Body of pancreas (tissue), 4 donors: Measurements from ENCODE around the gene SMARCA2. TPM values are rescaled to one million over a fixed set of nuclear protein-coding genes. Genes with fewer than 3 reads are reported as not detected.
A peak's percentile ranks its signal among the peaks of the same experiment; 100 is the strongest.

Source experiments
- ATAC-seq: fragments of 150-250 bp; one replicate; pipeline ENCODE4 v1.9.1; 2016
- DNase-seq, 4 donors: peaks; one replicate each; pipeline ENCODE4 v3.0.0-alpha.2; 2019
- H3K27ac ChIP-seq, 4 donors: fragments of 200-600 bp; sonication (generic); 1 replicate in 3 of 4; 2 replicates in 1 of 4; pipeline versions ENCODE4 v1.5.1 to v1.6.1; 2016 to 2019; ENCODE audit warnings: mild to moderate bottlenecking in 1 of 4, mixed read lengths in 1 of 4, moderate library complexity in 1 of 4
- H3K27me3 ChIP-seq, 2 donors: fragments of 200-600 bp; sonication (generic); one replicate each; pipeline ENCODE4 v1.6.0; 2016; ENCODE audit warnings: mild to moderate bottlenecking in 1 of 2
- H3K36me3 ChIP-seq, 2 donors: fragments of 200-600 bp; sonication (generic); replicated peaks in 1 of 2; 2 replicates each; pipeline ENCODE4 v1.5.1; 2016; ENCODE audit warnings: low read depth in 2 of 2; ENCODE audit not compliant: insufficient read depth in 1 of 2
- H3K4me1 ChIP-seq: fragments of 200-600 bp; sonication (generic); one replicate; pipeline ENCODE4 v1.6.0; 2016
- H3K4me3 ChIP-seq, 2 donors: fragments of 200-600 bp; sonication (generic); 1 replicate in 1 of 2; 2 replicates in 1 of 2; pipeline ENCODE4 v1.5.1; 2016 to 2019
- H3K9me3 ChIP-seq, 3 donors: fragments of 200-600 bp; sonication (generic); 1 replicate in 2 of 3; 2 replicates in 1 of 3; pipeline ENCODE4 v1.5.1; 2016
- POLR2A ChIP-seq, 3 donors: fragments of 450-650 bp; IDR thresholded peaks; one replicate each; pipeline ENCODE4 v1.6.1; 2016; ENCODE audit warnings: antibody characterized with exemption in 3 of 3, mild to moderate bottlenecking in 2 of 3
- WGBS, 2 donors: methylation state at CpG; one replicate each; pipeline ENCODE4 v1.1.5; 2017; 5-methylcytosine and 5-hydroxymethylcytosine counted together
- intact Hi-C: fragments of 100-400 bp; cut with DNase I; formaldehyde crosslinking; loops from one replicate; pipeline ENCODE4 v1.15.1; 2023
- total RNA-seq, 2 donors: library from RNA; depleted of rRNA; stranded (reverse); fragments of >200 nt; gene quantifications; one replicate each; pipeline ENCODE4 v1.1.0, GENCODE V29; 2016
- TF ChIP-seq, protein P1 (sequence below), 7 experiments: fragments of 450-650 bp in 4 of 7; fragments of 200-600 bp in 3 of 7; sonication (generic) in 3 of 7; IDR thresholded peaks; one replicate each; pipeline ENCODE4 v1.5.1; 2016 to 2019; ENCODE audit warnings: antibody characterized with exemption in 7 of 7

SMARCA2 gene
- total RNA-seq, 2 donors from 2014 or later, result 83.8 to 117 TPM

GRCh38 chr9:2012347-2012746, 2.8 kb upstream of the SMARCA2 start:
- WGBS, 2 donors, result 86% methylated on average over 4 of the region's 4 CpGs
- H3K4me1 ChIP-seq, result peaks cover 6% of the 10 kb centered on the region
- no peaks in the 10 kb centered on the region for H3K9me3 ChIP-seq
- TF ChIP-seq, protein P1, sequence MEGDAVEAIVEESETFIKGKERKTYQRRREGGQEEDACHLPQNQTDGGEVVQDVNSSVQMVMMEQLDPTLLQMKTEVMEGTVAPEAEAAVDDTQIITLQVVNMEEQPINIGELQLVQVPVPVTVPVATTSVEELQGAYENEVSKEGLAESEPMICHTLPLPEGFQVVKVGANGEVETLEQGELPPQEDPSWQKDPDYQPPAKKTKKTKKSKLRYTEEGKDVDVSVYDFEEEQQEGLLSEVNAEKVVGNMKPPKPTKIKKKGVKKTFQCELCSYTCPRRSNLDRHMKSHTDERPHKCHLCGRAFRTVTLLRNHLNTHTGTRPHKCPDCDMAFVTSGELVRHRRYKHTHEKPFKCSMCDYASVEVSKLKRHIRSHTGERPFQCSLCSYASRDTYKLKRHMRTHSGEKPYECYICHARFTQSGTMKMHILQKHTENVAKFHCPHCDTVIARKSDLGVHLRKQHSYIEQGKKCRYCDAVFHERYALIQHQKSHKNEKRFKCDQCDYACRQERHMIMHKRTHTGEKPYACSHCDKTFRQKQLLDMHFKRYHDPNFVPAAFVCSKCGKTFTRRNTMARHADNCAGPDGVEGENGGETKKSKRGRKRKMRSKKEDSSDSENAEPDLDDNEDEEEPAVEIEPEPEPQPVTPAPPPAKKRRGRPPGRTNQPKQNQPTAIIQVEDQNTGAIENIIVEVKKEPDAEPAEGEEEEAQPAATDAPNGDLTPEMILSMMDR (IDR thresholded peaks at IDR 0.05), result no peak
- TF ChIP-seq POLR2A (IDR thresholded peaks at IDR 0.05), result no peak
- DNase-seq (no peak), ATAC-seq (no peak)
- no peaks in the 10 kb centered on the region for H3K36me3 ChIP-seq
- H3K27ac ChIP-seq, result no peak overlapping the region
- H3K4me3 ChIP-seq, result no peak overlapping the region
- intact Hi-C loops, result no loop called here
- H3K27me3 ChIP-seq, result no peaks in the 10 kb centered on the region

DNA sequence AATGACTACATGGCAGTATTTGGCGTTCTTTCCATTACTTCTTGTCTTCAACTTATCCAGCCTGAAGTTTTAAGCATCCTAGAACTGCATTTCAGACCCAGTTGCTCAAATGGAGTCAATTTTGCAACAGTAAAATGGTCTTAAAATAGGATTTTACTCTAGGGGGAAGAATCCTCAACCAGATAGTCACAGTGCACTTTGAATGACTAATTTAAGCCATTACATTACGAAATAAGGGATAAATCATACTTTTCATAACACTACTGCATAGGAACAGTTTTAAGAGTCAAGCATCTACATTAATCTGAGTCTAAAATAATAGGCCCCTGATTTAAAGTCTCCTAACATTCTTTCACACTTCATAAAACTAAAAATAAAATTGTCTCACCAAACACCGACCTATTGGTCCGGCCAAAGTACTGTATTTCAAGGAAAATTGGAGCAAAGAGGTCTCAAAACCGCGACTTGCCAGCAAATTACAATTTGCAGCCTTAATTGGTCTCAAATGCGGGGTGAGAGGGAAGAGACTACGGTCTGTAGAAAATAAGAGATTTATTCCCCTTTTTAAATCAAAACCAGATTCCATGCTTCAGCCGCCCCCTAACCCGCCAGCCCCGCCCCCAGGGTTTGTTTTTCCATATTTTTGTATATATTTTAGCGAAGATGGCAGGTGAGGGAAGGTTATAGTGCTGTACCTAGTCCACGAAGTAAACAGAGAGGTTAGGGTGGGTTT, 1.2 kb upstream of the SMARCA2 start:
- no peaks in the 10 kb centered on the region for H3K36me3 ChIP-seq
- ATAC-seq, result no peak
- no peak for DNase-seq
- intact Hi-C loops, result no loop called here
- H3K9me3 ChIP-seq, result no peaks in the 10 kb centered on the region
- 14 to 18% methylated on average over 13 of the region's 13 CpGs for WGBS, 2 donors
- peak overlapping the region; percentile 38 to 79 for H3K4me3 ChIP-seq
- TF ChIP-seq, protein P1 (IDR thresholded peaks at IDR 0.05), result no peak
- TF ChIP-seq POLR2A (IDR thresholded peaks at IDR 0.05), result no peak
- H3K4me1 ChIP-seq, result peaks cover 14% of the 10 kb centered on the region
- H3K27me3 ChIP-seq, result no peaks in the 10 kb centered on the region
- peak overlapping the region; percentile 82 to 99 (median 98) for H3K27ac ChIP-seq

DNA sequence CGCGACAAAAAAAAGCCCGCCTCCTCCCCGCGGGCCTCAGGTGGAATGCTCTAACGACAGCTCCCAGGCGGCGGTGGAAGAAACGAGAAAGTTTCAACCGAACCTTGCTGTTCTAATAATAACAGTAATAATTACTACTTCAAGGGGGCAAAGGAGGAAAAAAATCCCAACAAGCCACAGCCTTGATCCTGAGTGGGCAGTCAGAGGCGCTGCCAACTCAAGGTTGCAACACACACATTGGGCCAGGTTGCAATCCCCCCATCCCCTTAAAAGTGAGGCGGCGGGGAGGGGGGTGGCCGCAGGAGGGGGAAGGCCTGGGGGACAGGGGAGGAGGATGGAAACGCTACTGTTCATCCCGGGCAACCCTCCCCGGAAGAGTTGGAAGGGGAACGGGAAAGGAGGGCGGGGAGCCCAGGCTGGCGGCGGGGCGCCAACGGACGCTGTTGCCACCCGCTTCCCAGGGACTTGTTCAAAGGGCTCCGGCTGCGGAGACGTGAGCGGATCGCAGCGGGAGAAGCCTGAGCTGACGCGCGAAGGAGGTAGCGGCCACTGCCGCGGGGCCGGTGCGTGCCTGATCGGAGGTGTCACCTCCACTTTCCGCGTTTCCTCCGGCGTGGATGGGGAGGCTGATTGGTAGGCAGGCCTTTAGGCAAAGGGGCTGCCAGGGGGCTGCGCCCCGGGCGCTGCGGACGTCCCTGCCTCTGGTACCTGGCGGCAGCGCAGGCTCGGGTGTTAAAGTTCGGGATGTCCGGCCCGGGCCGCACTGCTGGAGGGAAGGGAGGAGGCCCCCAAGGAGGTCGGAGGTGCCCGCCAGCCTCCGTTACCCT, 647 bp downstream of the SMARCA2 start:
- no peaks in the 10 kb centered on the region for H3K9me3 ChIP-seq
- DNase-seq (peak; percentile 58 to 75 (median 64)), ATAC-seq (peak; percentile 13)
- WGBS, 2 donors, result 0% methylated on average over 29 to 59 of the region's 59 CpGs
- intact Hi-C loops, result no loop called here
- TF ChIP-seq POLR2A (IDR thresholded peaks at IDR 0.05), result no peak
- TF ChIP-seq, protein P1 (IDR thresholded peaks at IDR 0.05), result no peak
- no peaks in the 10 kb centered on the region for H3K36me3 ChIP-seq
- H3K4me1 ChIP-seq, result peaks cover 33% of the 10 kb centered on the region
- H3K4me3 ChIP-seq, result peak overlapping the region; percentile 29 to 81
- peak overlapping the region; percentile 88 to 99 (median 98) for H3K27ac ChIP-seq
- H3K27me3 ChIP-seq, result no peaks in the 10 kb centered on the region

DNA sequence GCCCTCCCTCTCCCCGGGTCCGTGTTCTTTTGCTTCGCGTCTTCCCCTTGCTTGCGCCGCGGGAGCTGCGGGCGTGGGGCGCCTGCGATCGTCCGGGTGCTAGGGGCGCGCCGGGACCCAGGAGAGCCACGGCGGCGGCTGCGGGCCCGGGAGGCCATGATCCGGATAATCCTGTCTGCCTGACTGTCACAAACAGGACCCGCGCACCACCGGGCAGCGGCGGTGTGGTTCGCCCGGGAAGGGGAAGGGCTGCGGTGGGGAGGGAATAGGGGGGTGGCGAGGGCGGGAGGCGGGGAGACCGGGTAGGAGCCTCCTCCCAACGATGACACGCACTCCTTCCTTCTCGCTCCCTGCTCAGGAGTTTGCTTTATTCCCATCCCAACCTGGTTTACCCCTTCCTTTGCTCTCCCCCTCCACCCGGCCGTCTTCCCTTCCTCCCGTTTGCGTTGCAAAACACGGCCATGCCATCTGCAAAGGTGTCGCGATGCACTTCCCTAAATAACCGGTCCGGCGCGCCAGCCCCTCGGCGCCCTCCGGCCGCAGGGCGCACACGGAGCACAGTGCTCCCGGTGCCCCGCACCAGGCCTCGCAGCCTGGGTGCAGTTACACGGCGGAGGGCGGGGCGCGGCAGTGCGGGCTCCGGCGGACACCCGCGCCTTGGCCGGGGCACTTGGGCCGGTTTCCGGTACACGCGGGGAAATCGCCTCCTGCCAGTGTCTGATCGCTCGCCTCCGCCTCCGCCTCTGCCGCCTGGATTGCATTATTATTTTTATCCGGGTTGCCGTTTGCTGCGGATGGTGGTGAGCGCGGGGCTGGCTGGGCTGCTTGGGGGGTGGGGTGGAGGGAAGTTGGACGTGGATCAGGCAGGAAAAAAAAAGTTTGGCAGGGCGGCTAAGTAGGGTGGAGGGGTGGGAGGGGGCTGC, 1.5 kb downstream of the SMARCA2 start:
- WGBS, 2 donors, result 0 to 1% methylated on average over 15 to 81 of the region's 85 CpGs
- peak overlapping the region; percentile 29 to 81 for H3K4me3 ChIP-seq
- DNase-seq (peak; percentile 79 to 85 (median 80)), ATAC-seq (peak; percentile 60)
- no peaks in the 10 kb centered on the region for H3K36me3 ChIP-seq
- H3K9me3 ChIP-seq, result no peaks in the 10 kb centered on the region
- H3K27me3 ChIP-seq, result no peaks in the 10 kb centered on the region
- TF ChIP-seq POLR2A (IDR thresholded peaks at IDR 0.05), result peak; percentile 24 to 84 (median 75)
- TF ChIP-seq, protein P1 (IDR thresholded peaks at IDR 0.05), result peak in 2 of 7 experiments; percentile 9 to 10
- H3K4me1 ChIP-seq, result peaks cover 35% of the 10 kb centered on the region
- H3K27ac ChIP-seq, result peak overlapping the region; percentile 88 to 99 (median 98)
- intact Hi-C loops, result no loop called here
